HL-60/S4 treated with phorbol 12-myristate 13-acetate at 8.2 ng/mL for 4 days and 3 days (cell line): ENCODE results near the gene AGK.
"Not testable (repeated sequence)": the region's sequence is repeated elsewhere in the genome, so short reads cannot be mapped to it uniquely, and the experiment has no call there.

Source experiments
- in situ Hi-C: fragments of 300-500 bp; cut with MboI; formaldehyde crosslinking; loops from 2 replicates; pipeline ENCODE4 v1.15.0; 2022; ENCODE audit warnings: low sequenced_read_pairs

The AGK gene

DNA sequence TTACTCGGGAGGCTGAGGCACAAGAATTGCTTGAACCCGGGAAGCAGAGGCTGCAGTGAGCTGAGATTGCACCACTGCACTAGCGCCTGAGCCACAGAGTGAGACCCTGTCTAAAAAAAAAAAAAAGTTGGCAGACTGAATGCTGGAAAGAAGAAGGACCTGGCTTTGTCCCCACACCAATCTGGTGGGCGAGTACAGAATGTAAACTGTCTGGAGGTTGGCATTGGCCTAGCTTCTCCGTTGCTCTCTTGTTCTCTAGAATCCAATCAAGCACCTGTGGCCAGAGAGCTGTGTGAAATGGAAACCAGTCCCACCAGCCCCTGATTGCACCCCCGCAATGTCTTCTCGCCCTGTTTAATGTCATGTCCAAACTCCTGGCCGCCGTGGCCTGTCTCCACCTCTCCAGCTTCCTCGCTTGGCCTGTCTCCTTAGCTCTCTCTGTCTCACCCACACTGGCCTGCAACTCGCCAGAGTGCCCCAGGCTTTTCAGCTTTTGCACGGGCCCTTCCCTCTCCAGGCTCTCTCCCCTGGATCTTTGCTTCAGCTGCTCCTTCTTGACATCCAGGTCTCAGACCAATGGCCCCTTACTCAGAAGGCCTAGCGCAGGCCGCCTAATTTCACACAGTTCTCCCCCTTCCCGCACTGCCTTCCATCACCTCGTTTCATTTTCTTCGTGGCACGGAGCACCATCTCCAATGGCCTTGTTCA lies 670 bp upstream of the AGK start:
- in situ Hi-C loops, result no loop called here

DNA sequence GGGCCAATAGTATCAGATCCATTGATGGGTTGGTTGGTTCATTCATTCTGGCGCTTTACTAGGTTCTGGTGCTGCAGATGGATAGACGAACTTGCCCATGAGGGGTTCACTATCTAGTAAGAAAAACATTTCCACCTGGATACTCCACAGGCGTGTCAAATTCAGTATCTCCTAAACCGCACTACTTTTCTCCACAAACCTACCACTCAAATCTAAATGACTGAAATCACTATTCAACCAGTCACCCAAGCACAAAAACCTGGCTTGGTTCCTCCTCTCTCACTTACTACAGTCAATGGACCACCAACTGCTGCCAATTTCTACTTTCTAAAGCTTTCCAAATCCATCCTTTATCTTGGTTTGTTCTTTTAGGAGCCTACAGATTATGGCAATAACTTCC lies 572 bp downstream of the AGK start:
- in situ Hi-C loops, result no loop called here

DNA sequence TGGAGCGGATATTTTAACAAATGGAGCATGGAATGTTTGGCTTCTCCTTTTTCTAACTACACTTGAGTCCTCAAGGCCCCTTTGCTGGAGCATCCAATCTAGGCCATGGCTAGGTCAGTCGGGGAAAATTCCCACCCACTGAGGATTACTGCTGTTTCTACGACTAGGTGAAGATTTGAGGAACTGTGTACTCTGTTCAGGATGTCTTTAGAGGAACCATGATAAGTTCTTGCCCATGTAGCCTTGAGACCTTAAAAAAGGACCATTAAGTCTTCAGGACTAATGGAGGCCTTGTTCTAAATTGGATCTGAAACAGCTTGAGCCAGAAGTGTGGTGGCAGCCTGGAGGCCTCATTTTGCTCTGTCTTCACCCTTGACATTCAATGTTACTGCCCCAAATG lies 6.2 kb downstream of the AGK start:
- in situ Hi-C loops, result no loop called here

DNA sequence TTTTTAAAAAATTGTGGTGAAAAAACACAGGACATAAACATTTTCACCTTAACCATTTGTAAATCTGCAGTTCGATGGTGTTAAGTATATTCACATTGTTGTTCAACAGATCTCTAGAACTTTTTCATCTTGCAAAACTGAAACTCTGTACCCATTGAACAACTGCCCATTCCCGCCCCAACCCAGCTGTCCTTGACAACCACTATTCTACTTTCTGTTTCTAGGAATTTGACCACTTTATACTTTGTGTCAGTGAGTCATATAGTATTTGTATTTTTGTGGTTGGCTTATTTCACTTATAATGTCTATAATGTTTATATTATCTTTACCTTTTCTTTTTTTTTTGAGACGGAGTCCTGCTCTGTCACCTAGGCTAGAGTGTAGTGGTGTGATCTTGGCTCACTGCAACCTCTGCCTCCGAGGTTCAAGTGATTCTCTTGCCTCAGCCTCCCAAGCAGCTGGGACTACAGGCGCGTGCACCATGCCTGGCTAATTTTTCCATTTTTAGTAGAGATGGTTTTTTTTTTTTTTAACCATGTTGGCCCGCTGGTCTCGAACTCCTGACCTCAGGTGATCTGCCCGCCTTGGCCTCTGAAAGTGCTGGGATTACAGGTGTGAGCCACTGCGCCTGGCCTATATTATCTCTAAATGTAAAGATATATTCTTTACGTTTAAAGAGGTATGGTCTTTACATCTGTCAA lies 6.8 kb downstream of the AGK start:
- in situ Hi-C loops, result not testable (repeated sequence)

DNA sequence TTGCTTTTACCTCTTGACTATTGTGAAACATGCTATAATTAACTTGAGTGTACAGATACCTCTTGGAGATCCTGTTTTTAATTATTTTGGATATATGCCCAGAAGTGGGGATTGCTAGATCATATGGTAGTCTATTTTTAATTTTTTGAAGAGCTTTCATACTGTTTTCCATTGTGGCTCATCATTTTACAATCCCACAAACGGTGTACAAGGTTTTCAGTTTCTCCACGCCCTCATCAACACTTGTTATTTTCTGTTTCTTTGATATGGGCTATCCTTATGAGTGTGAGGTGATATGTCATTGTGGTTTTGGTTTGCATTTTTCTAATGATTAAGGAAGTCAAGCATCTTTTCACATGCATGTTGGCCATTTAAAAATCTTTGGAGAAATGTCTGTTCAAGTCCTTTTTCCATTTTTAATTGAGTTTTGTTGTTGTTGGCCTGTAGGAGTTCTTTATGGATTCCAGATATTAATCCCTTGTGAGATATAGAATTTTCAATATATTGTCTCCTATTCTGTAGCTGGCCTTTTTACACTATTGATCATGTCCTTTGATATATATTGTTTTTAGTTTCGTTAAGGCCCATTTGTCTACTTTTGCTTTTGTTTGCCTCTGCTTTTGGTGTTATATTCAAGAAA lies 7.5 kb downstream of the AGK start:
- in situ Hi-C loops, result no loop called here

DNA sequence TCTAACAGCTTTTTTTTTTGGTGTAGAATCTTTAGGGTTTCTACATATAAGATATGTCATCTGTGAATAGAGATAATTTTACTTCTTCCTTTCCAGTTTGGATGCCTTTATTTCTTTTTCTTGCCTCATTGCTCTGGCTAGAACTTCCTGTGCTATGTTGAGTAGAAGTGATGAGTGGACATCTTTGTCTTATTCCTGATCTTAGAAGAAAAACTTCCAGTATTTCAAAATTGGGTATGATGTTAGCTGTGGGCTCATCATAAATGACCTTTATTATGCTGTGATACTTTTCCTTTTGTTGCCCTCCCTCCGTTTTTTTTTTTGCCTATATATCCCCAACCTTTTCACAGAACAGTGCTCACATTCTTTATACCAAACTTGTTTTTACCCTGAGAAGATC lies 8.8 kb downstream of the AGK start:
- in situ Hi-C loops, result no loop called here

DNA sequence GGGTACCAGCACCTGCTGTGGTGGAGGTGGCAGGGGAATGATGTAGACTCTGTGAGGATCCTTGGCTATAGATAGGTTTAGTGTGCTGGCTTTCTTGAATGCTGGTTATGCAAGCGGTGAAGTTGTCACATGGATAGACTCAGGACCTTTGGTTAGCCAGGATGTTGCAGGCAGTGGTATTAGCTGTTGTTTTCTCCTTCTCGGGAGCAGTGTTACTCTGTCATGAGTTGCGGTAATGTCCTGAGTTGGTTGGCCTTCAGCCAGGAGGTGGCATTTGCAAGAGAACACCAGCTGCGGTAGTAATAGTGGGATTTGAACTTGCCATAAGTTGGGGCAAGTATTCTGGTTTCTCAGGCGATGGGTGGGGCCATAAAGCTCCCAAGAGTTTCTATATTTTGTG lies 10.8 kb downstream of the AGK start:
- in situ Hi-C loops, result no loop called here

DNA sequence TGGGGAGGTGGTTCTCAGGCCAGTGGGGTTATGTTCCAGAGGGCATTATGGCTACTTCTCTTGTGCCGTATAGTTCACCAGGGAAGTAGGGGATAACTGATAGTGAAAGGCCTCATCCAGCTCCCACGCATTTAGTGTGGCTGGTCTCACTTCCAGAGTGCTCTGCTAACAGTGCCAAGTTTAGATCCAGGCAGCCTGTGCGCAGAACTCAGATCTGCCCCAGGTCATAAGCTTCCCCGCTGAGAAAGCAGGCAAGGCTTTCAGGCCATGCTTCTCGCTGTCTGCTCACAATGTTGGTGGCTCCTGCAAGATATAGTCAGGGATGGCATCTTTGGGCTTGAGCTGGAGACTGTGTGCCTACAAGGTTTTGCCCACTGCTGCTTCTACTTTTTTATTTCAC lies 11.3 kb downstream of the AGK start:
- in situ Hi-C loops, result no loop called here

DNA sequence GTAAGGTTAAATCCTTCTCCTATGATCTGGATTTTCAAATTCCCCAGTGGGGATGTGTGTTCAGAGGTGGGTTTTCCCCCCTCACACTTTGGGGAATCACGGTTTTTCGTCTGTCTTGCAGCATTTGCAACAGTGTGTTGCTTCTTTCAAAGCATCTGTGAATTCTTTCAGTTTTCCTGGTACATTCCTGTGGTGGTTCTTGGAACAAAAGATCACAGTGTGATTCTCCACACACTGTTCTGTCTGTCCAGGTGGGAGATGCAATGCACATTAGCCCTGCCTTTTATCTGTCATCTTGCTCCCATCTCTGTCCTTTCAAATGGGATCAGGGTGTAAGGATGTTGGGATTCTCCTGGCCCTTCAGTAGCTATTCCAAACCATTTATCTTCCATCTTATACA lies 11.8 kb downstream of the AGK start:
- in situ Hi-C loops, result no loop called here

DNA sequence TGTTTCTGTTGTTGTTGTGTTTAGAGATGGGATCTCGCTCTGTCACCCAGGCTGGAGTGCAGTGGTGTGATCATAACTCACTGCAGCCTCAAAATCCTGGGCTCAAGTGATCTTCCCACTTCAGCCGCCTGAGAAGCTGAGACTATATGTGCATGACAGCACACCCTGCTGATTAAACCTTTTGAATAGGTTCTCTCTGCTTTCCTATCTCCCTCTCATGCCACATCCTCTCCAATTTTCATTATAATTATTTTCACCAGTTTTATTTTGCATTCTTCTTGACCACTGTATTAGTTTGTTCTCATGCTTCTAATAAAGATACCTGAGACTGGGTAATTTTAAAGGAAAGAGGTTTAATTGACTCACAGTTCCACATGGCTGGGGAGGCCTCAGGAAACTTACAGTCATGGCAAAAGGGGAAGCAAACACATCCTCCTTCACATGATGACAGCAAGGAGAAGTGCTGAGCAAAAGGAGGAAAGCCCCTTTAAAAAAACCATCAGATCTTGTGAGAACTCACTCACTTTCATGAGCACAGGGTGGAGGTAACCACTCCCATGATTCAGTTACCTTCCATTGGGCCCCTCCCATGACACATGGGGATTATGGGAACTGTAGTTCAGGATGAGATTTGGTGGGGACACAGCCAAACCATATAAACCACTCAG lies 12.9 kb downstream of the AGK start:
- in situ Hi-C loops, result no loop called here

DNA sequence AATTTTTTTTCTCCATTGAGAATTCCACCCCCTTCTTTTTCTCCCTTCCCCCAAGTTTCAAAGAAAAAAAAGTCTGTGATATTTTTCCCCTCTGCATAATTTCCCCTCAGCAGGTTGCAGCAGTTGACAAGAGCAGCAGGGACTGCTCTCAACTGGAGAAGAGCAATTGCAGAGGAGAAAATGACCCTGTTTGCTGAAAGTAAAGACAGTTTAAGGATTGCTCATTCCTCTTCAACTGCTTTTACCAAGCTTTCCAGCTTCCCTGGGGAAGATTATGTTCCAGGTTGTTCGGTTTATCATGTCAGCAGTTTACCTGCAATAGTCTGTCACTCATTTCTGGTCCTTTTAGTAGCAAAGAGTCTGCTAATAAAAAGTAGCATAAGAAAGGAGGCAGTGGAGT lies 16.2 kb downstream of the AGK start:
- in situ Hi-C loops, result no loop called here

DNA sequence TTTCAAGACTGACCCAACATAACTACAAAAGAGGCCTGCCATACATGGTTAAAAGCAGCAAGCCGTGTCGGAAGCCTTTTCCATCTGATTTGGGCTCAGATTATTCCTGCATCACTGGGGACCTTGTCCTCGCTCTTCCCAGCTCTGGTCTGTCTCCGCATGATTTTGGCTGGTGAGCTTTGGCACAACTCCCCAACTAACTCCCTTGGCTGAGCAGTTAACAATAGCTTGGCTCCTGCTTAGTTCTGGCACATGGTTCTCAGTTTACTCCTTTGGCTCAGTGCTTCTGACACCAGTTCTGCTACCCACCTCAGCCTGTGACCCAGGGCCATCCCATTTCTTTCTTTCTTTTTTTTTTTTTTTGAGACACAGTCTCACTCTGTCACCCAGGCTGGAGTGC lies 17.0 kb downstream of the AGK start:
- in situ Hi-C loops, result no loop called here

DNA sequence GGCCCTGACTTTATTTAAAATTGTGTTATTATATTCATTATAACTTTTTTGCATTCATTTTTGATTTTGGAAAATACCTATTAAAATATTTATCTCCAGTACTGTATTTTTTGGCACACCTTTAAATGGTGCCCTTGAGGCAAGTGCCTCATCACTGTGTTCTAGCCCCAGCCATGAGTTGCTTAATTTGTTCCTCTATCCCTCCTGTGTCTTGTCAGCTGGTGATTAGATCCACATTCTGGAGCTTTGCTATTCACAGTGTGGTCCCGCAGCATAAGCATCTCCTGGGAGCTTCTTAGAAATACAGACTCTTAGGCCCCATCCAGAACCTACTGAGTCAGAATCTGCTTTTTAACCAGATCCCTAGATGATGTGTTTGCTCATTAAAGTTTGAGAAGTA lies 19.8 kb downstream of the AGK start:
- in situ Hi-C loops, result no loop called here

DNA sequence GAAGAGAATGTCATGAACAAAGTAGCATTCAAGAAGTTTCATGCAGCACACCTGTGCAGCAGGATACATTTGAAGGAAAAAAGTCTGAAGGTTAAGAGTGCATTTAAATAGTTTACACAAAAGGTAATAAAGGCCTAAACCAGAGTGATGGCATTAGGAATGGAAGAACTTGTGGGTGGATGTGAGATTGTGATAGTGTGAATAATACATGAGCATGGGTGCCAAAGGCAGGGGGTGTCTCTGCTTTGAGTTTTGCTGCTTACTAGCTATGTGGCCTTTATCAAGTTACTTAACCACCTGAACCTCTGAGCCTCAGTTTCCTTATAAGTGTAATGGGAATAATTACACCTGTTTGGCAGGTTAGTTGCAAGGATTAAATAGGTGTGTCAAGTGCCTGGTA lies 21.0 kb downstream of the AGK start:
- in situ Hi-C loops, result no loop called here

DNA sequence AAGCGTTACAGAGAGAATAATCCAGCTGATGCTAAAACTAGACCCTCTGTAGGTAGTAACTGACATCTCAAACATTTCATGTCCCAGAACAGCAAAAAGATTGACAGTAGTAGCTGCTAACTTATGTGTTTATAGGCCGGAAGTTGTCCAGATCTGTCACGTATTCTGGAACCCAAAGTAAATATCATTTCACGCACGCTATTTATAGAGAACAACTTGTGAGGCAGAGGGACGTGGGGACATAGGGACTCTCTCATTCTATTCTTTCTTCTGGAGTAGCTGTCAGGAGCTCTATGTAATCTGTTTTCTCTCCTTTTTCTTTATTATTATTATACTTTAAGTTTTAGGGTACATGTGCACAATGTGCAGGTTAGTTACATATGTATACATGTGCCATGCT lies 22.3 kb downstream of the AGK start:
- in situ Hi-C loops, result no loop called here

DNA sequence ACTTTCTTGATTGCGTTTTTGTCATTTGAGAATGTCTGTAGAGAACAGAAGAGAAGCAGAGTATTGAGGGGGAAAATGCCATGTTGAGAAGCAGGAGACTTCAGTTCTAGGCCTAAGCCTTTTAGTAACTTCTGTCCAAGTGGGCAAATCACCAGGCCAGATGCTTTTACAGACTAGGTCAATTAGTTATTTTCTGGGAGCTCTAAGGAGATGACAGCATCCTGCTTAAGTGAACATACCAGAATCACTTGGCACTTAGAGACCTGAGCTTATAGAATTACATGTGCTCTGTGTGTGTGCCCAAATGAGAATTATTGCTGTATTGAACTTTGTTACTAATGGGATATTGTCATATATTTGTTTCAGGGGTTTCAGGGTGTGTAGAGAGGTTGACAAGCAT lies 24.0 kb downstream of the AGK start:
- in situ Hi-C loops, result no loop called here

DNA sequence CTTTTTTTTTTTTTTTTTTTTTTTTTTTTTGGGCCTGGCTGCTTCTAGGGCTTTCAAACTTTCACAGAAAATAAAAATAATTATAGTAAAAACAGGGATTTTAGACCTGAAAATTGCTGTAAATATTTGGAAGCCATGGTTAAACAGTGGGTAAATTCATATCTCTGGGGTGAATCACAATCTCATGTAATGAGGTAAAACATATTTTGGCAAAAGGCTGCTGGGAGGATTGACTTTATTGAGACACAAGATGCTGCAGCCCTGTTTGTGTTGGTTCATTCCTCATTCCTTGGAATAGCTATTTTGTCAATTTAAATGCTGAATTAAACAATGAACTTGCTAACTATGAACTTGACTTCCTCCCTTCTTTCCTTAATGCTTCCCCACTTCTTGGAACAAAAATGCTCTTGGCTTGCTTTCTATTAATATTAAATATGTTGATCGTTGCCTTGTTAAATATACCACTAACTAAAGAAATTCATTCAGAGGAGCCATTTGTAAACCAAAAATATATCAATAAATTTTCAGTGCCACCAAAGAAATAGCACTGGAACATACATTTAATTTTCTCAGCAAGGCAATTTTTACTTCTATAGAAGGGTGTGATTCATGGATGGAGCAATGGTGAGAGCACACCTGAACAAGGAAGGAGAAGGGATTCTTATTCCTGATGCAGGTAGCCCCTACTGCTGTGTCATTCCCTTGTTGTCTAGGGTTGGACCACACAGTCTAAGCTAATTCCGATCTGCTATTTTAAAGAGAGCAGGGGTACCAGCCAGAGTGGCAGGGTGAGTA lies 24.6 kb downstream of the AGK start:
- in situ Hi-C loops, result no loop called here

DNA sequence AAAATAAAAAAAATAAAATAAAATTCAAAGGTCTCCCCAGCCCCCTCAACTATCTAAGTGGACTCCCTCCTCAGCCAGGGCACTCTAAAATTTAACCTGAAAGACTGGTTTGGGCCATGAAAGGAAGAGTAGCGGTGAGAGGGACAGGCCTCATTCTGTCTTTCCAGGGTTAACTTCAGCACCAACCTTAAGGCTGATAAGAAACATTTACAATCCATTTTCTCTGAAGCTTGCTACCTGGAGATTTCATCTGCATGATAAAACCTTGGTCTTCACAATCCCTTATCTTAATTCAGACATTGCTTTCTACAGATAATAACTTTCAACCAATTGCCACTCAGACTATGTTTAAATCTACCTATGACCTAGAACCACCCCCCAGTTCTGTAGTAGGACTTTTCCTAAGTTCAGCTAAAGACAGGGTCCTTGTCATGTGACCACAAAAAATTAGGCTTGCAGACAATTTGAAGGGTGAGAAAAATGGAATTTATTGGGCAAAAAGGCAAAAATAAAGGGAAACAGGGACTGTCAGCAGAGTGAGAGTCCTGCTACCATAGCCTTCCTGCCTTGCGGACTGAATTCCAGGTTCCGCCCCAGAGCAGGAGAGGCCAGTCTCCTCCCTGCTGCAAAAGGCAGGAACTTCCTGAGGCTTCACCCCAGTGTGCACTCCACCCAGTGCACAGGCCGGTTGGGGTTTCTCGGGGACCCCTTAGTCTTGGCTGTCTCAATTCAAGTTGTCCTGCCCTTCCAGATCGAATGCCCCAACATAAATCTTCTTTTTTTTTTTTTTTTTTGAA lies 26.0 kb downstream of the AGK start:
- in situ Hi-C loops, result no loop called here

DNA sequence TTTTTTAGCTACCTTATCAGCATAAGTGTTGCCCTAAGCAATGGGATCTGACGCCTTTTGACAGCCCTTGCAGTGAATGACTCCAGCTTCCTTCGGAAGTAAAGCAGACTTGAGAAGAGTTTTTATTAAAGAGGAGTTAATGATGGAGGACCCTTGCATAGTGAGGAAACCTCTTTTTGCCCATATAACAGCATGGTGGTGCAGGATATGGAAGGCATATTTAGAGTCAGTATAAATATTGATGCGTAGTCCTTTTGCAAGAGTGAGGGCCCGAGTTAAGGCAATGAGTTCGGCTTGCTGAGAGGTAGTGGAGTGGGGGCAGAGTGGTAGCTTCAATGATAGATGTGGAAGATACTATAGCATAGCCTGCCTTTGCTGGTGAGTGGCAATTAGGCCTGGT lies 28.7 kb downstream of the AGK start:
- in situ Hi-C loops, result not testable (repeated sequence)

DNA sequence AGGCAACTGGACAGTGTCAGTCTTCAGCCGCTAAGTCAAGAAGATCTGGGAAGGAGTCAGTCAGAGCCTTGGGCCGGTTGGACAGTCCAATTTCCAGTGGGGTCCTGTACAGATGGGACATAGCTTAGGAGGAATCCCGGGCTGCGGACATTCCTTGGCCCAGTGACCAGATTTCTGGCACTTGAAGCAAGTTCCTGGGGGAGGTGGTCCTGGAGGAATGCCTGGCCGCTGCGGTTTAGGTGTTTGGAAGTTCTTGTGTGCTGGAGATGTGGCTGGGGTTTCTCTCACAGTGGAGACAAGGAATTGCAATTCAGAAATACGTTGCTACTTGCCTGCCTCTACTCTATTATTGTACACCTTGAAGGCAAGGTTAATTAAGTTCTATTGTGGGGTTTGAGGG lies 30.9 kb downstream of the AGK start:
- in situ Hi-C loops, result not testable (repeated sequence)
